ENCODE results near the gene NAT9.

The NAT9 gene

DNA sequence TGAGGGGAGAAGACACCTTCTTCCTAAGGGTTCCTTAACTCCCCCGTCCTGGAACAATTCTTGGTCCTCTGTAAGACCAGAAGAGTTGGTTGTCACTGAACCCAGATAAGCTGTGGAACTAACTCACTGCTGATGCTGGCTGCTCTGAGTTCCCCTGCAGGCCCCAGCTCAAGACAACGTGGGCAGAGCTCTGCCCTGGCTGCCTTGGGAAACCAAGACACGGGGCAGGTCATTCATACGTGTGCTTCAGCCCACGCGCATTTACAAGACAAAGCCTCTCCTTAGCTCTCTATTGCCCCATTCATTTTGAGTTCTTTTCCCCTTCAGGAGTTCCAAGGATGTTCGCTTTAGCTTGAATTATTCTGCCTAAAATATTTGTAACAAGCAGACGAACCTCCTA is 3.4 kb upstream of the NAT9 start:
- no peak for DNase-seq

DNA sequence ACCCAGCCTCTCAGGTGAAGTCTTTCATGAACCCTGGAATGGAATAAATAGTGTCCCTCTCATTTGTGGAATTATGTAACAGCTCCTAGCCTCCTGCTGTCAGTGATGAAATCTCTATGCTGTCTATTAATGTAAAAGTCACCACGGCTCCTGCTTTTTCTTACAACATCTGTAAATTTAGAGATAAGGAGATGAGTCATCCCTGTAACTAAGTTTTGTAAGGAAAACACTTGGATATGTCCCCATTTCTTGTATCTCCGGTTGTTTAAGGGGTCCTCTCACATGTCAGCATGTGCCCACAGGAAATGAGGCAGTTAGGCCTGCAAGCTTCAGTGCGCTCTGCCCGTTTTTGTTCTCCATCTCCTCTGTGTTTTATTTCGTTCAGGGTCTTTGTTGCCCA is 2.8 kb upstream of the NAT9 start:
- DNase-seq, result no peak

DNA sequence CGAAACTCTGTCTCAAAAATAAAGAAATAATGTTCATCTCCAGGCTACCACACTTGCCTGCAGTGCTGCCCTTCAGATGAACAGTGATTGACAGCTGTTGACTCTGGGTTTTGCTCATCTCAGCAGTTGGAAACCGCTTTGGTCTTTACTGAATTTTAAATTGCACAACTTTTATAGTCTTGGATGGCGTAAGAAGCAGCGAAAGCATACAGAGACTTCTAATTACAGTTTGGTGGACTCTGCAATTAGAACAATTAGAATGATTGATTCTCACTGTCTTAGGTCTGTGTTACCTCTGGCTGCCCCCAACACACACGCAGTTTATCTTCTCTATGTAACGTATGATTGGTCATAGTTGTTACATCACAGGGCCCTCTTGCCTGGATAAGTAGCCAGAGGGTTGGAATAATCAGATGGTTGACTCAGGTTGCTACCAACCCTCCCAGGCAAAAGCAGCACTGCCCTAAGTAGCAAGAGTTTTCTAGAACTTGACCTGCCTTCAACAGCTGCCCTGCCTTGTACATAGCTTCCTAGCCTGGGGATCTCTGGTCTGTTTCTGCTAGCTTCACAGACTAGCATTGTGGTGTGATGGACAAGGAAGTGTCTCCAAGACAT is 1.9 kb upstream of the NAT9 start:
- no peak for DNase-seq

DNA sequence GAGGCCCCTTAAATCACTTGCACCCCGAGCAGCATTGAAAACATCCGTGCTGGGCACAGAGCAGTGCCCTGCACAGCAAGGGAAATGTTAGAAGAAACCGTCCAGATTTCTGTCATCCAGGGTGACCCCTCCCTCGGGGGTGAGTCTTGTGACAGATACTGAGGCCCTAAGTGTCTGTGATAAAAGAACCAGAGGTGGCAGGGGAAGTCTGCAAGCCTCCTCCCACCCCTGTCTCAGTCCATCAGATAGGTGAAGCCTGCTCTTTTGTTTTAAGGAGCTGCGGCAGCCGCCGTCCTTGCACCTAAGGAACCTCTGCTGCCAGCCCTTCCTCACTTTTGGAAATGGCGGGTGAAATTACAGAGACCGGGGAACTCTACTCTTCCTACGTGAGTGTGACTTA is 845 bp upstream of the NAT9 start:
- DNase-seq, result no peak

DNA sequence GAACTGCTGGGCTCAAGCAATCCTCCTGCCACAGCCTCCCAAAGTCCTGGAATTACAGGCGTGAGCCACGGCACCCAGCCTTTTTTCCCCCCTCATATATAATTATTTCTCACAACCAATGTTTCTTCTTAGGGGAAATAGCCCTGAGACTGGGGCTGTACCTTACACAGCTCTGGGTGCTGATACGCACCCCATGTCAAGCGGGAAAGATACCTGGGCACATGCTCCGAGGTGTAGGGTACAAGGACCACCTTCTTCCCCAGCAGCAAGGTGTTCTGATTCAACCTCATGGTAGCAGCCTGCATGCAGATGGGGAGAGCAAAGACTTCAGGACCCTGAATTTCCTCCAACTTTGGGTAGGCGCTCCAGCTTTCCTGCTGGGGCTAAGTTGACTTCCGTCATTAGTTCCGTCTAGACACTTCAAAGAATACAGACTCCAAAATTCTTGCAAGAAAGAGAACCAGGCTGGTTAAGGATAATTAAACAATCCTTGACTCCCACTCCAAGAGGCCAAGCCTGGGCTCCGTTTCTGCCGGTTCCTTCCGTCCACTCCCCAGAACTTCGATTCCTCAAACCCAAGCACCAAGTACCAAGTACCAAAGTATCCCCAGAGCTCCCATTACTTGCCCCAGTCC is 619 bp downstream of the NAT9 start:
- no peak for DNase-seq

DNA sequence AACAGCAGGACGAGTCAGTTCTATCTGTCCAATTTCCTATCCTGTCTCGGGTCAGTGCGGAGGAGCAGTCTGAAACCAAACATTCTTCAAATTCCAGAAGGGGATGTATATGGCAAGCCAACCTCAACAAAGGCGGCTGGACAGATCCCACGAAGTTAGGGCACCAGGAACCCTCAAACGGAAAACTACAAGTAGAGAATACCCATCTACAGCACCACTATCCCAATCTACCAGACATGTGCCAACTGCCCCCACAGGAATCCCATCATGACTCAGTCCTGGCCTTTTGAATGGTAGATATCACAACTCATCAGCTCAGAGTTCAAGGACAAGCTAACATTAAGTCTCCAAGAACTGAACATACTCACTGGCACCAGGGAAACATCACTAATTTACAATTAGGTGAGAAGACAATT is 2.3 kb downstream of the NAT9 start:
- DNase-seq, result no peak

DNA sequence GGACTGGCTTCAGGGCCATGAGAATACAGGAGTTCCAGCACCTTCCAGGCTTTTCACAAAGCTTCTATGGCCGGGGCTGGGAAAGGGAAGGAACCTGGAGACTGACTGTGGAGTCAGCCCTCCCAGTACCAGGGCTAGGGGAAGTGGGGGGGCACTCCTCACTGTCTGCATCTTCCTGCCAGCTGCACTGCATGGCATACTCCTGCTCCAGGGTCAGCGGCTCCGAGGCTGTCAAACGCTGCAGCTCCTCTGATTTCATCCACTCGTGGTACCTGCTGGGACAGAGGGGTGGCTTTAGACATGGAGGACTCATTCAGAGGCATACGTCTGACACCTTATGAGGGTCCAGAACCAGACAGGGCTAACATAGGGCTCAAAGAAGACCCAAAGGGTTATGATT is 2.7 kb downstream of the NAT9 start:
- no peak for DNase-seq

DNA sequence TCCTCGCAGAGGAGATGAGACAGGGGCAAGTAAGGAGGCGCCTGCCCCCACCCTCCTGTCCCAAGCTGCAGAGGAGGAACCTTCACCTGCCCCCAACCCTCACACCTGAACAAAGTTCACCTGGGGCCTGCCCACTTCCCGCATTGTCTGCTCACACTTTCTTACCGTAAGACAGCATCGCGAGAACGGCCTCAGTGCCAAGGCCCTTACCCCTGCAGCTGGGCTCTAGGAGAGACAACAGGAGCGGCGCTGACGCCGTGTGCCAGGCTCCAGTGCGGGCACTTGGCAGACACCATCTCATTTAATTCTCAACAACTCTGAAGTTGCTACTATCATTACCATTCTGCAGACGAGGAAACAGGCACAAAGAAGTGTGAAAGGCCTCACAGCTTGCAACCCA is 4.1 kb downstream of the NAT9 start:
- DNase-seq, result no peak

DNA sequence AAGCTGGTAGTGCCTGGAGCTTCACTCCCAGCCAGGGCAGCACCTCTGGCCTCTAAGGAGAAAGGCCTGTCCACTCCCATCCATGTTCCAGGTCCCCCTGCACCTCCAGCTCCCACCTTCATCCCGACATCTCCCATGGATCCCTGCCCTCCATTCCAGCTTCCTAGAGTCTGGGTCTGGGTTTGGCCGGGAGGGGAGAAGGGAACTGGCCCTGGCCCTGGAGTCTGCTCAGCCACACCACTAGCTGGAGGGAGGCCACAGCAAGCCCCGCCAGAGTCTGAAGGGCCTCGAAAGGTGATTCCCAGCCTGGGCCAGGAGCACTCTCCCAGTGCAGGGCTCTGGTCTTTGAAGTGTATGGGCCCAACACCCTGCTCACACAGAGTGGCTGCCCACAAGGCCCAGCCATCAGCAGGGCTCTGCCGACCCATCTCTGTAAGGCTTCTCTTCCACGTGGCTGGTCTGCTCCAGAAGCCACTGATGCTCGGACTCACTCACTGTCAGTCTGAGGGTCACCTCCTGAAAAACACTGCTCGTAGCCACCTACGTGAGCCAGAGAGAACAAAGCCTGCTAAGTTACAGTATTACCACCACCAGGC is 4.7 kb downstream of the NAT9 start:
- DNase-seq, result no peak

DNA sequence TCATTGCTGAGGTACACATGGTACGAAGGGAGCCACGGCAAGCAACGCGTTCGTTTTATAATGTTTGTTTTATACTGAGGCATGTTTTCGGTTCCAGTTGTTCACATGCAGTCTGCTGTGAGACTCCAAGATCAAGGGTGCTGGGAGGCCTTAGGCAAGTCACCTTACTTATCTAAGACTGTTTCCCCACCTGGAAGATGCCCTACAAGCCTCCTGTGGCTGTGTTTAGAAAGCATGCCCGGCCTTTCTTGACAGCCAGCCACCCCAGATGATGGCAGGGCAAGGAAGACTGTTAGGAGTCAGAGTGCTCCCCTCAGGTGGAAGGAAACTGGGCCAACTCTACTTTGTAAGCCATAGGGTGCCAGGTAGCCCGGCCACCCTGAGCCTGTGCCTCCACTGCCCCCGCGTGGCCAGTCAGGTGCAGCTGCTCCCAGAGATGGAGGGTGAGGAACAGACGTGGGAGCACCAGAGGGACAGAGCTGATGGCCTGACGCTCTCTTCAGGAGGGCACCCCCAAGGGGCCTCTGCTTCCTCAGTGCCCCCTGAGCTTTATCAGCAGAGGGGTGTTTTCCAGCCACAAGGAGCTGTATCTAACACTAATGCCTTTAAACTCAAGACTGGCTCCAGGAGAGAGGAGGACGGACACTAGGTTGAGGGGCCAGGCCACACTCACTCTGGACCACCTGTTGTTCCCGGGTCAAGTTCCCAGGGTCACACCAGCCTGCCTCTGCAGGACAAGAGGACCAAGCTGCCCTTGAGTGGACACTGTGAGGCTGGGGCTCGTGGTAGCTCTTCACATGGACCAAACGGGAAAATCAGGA is 5.4 kb downstream of the NAT9 start:
- no peak for DNase-seq

DNA sequence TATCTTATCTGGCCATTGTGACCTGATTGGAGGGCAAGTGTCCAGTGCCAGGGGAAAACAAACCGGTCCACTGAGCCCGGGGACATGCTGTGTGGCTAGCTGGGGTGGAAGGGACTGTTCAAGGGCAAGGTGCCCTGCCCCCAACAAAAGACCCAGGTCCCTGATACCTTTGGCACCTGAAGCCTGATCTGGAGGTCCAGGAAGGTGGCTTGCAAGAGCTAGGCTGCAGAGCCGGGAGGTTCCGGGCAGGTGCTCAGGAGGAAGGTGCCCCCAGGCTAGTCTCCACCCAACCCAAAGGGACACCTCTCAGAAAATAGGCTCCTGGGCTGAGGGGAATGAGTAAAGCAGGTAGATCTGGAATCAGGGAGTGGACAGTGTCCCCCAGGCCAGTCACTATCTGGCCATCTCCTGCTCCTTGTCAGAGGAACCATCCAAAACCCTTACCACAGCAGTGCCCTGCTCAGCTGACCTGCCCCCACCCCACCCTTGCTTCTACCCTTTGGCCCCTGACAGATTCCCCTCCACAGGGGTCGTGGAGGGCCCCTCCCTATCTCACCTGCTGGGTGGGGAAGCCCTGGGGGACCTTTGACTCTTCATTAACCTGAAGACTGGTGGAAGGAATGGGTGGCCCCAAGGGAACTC is 6.2 kb downstream of the NAT9 start:
- DNase-seq, result no peak

DNA sequence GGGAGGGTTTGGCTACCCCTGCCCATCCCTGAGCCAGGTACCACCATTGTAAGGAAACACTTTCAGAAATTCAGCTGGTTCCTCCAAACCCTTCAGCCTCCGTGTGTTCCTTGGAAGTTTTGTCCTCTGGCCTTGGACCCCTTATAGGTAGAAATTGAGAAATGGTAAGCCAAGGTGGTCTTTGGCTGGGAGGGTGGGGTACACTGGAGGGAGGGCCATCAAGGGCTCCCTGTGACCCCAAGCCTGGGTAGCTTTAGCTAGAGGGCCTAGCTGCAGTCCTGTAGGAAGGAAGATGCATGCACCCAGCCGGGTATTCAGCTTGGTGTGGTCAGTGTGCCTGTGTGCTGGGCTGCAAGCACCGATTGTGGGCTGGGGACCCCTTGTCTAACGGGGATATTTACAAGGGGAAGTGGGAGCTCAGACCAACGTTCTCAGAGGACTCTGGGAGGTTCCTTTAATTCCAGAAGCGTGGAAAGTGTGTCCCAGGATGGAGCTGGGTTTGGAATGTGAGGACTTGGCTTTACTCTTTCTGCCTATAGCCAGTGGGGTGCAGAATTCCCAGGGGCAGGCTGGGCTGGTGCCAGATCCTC is 6.8 kb downstream of the NAT9 start:
- no peak for DNase-seq

DNA sequence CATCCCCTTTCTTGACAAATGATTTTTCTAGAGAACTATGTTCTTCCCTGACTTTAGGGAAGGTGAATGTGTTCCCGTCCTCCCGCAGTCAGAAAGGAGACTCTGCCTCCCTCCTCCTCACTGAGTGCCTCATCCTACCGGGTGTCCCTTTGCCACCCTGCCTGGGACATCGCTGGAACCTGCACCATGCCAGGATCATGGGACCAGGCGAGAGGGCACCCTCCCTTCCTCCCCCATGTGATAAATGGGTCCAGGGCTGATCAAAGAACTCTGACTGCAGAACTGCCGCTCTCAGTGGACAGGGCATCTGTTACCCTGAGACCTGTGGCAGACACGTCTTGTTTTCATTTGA is 7.4 kb downstream of the NAT9 start:
- no peak for DNase-seq

DNA sequence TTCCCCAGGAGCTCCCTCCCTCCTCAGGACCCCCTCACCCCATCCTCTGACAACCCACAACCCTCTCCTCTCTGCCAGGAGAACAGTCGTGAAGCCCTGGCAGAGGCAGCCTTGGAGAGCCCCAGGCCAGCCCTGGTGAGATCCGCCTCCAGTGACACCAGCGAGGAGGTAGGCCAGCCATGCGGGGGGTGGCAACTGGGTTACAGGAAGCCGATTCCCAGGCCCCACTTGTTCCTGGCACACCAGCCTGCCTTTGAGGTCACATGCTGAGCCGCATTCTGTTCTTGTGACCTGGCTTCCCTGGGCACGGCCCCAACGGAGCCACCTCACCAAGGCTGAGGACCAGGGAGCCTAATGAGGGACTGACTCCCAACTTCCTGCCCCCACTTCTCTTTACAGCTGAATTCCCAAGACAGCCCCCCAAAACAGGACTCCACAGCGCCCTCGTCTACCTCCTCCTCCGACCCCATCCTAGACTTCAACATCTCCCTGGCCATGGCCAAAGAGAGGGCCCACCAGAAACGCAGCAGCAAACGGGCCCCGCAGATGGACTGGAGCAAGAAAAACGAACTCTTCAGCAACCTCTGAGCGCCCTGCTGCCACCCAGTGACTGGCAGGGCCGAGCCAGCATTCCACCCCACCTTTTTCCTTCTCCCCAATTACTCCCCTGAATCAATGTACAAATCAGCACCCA is 7.9 kb downstream of the NAT9 start:
- DNase-seq, result no peak

DNA sequence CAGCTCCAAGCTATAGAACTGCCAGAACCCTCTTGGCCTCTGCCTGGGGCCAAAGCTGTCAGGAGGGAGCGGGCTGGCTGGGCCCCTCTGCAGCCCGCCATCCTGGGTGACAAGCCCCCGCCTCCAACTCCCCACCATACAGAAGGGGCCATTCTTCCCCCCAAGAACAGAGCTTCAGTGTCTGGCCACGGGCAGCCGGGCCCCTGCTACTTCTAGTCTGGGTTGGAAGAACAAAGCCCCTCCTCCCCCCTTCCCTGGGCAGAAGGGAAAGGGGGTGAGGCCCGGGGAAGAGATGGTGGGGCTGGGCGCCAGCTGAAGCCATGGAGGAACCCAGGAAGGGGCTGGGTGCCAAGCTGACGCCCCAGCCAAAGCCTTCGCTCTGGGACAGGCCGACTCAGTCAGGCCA is 9.0 kb downstream of the NAT9 start:
- DNase-seq, result no peak

DNA sequence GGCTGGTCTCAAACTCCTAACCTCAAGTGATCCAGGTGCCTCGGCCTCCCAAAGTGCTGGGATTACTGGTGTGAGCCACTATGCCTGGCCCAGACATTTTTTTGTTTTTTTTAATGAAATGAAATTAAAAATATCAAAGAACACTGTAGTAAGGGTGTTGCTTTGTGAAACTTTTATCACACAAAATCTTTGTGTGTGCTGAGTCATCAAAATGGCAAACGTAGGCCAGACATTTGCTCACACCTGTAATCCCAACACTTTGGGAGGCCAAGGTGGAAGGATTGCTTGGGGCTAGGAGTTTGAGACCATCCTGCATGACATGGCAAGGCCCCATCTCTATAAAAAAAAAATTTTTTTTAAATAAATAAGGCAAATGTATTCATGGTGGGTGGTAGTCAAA is 9.7 kb downstream of the NAT9 start:
- DNase-seq, result no peak

DNA sequence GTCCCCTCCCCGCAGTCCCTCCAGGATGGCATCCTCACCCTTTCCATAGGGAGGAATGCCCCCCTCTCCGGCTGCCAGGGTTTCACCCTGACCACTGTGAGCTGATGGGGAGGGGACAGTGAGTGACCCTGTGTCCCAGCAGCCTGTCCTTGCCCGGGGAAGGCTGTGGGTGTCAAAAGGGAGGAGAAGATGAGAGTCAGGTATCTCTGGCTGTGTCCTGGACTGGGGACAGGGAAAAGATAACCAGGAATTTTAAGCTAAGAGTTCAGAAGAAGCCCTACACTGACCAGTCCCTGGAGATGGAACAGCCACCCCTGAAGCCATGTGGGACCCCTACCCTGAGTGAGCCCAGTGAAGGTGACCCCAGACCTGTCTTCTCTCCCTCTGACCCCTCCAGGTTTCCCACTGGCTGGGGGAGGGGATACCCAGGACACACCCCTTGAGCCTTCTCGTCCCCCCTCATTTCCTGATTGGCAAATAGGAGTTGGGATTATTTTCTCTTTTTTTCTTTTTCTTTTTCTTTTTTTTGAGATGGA is 11.3 kb downstream of the NAT9 start:
- DNase-seq, result no peak

DNA sequence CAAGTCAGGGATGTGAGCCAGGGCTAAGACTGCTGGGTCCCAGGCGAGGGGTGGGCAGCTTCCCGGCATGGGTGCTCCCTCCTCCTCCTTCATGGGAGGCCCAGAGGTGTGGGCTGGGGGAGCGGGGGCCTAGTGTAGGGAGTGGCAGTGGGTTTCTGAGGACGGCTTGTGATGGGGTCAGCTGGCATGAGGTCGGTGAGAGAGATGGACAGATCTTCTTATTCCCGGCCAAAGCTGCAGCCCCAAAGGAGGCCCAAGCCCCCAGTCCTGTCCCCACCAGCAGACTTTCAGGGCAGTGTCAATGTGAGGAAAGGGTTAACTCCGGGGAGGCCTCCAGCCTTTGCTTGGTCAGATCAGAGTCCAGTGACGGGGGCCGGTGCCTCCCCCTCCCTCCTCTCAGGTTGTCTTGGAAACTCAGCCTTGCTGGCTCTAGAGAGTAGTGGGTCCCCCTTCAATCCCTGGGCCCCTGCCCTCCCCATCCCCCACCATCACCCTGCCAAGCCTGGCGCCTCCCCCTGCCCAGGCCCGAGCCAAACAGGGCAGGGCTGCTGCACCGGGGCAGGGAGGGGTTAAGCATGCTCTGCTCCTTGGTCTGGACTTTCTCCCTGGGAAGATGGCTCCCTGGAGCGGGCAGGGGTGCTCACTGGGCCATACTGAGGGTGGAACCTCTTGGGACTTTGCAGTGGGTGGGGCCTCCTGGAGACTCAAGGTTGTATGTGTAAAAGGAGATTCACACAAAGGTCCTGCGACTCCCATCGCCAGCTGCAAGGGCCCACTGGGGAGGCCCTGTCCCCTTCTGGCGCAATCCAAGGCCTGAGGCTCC is 12.4 kb downstream of the NAT9 start:
- peak; percentile 59 for DNase-seq

DNA sequence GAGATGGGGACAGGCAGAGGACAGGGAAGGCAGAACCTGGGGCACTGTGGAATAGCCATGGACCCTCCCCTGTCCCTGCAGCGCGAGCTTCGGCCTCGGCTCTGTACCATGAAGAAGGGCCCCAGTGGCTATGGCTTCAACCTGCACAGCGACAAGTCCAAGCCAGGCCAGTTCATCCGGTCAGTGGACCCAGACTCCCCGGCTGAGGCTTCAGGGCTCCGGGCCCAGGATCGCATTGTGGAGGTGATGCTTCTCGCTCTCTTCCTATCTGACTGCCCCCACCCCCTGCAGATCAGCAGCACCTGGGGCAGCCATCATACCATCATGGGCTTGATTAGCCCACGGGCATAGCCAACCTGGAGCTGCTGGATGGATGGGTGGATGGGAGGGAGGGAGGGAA is 14.2 kb downstream of the NAT9 start:
- DNase-seq, result no peak

DNA sequence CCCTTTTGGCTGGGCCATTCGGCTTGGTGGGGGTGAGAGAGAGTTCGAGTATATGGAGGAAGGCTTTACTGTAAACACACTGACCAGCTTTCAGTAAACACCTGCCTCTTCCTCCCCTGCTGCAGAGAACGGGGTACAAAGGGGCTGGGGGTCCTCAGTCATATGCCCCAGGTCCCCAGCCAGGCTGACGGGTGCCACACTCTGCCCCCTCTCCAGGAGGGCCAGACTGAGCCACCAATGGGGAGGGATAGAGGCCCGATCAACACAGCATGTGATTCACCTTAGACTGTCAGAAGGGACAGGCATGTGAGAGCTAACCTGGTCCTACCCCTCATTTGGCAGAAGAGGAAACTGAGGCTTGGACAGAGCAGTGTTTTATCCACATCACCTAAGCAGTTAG is 14.7 kb downstream of the NAT9 start:
- no peak for DNase-seq

DNA sequence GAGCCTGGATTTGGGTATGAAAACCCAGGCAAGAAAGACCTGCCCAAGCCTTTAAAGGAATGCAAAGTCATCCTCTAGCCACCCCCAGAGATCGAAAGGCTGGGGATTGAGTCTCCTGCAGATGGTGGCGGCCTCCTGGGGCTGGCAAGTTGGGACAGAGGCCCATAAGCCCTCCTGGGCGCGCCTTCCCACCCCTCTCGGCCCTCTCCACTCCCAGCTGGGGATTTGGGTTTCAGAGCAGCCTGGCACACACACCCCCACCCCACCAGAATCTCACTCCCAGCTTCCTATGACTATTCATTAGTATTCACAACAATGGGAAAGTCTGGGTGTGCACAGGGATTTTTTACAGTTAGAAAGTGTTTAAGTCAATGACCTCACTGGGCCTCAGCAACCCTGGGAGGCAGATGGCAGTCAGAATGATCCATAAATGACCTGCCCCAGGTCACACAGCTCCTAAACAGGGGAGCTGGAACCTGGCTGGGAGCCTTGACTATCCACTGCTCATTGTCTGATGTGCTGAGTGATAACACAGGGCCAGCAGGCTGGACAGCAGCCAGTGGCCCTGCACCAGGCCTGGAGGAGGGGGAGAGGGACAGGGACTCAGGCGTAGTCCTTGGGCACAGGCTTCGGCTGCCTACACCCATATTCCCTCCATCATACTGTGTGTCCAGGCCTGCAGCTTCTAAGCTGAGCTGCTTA is 15.6 kb downstream of the NAT9 start:
- DNase-seq, result no peak

All from femur (tissue), 1 donor.